BLaER1 treated with 17β-estradiol and CSF1 and Interleukin-3, amounts not matched to agents 10 nM and 100 nM (cell line): ENCODE measurements around the gene FBH1.

Experiments
- H3K27ac ChIP-seq, 11 experiments: shearing (Covaris generic); formaldehyde crosslinking; 2 replicates each; pipeline ENCODE4 v1.8.1; 2022
- H3K27me3 ChIP-seq, 11 experiments: shearing (Covaris generic); formaldehyde crosslinking; 2 replicates each; pipeline ENCODE4 v1.8.1; 2022
- H3K36me3 ChIP-seq, 11 experiments: shearing (Covaris generic); formaldehyde crosslinking; 2 replicates each; pipeline ENCODE4 v1.8.1; 2022
- H3K4me1 ChIP-seq, 10 experiments: shearing (Covaris generic); formaldehyde crosslinking; 2 replicates each; pipeline ENCODE4 v1.8.1; 2022
- H3K4me2 ChIP-seq, 11 experiments: shearing (Covaris generic); formaldehyde crosslinking; 2 replicates each; pipeline ENCODE4 v1.8.1; 2022
- H3K4me3 ChIP-seq, 10 experiments: shearing (Covaris generic); formaldehyde crosslinking; 2 replicates each; pipeline ENCODE4 v1.8.1; 2022
- H3K9ac ChIP-seq, 11 experiments: shearing (Covaris generic); formaldehyde crosslinking; 2 replicates each; pipeline ENCODE4 v1.8.1; 2022
- H3K9me3 ChIP-seq, 11 experiments: shearing (Covaris generic); formaldehyde crosslinking; replicated peaks in 1 of 11; 2 replicates each; pipeline ENCODE4 v1.8.1; 2022
- H4K20me1 ChIP-seq, 11 experiments: shearing (Covaris generic); formaldehyde crosslinking; 2 replicates each; pipeline ENCODE4 v1.8.1; 2022
- Cebpa-rat ChIP-seq, 11 experiments: shearing (Covaris generic); IDR thresholded peaks; 2 replicates each; pipeline ENCODE4 v1.8.1; 2022

FBH1 gene

GRCh38 chr10:5888351-5888750 is 1.7 kb upstream of the FBH1 start:
- peak overlapping the region in 8 of 11 experiments; percentile 75 to 91 (median 88); a peak in 14 of 22 replicates for H3K27ac ChIP-seq

GRCh38 chr10:5888843-5889623 is 1.0 kb upstream of the FBH1 start:
- H3K27ac ChIP-seq: peak overlapping the region in 10 of 11 experiments; percentile 70 to 91 (median 88); a peak in 20 of 22 replicates
- H3K27me3 ChIP-seq: no peaks in the 10 kb centered on the region
- peak overlapping the region; percentile 85 to 100 (median 98) for H3K4me2 ChIP-seq
- peak overlapping the region; percentile 70 to 99 (median 88) for H3K4me3 ChIP-seq
- peaks cover 21 to 52% (median 42%) of the 10 kb centered on the region in 11 experiments; a peak in 19 of 22 replicates for H4K20me1 ChIP-seq
- no peak for TF ChIP-seq Cebpa-rat (IDR thresholded peaks at IDR 0.05)
- H3K9ac ChIP-seq: peak overlapping the region; percentile 80 to 97 (median 91)
- H3K36me3 ChIP-seq: peaks cover 24 to 58% (median 39%) of the 10 kb centered on the region in 11 experiments; a peak in 21 of 22 replicates
- no peaks in the 10 kb centered on the region for H3K9me3 ChIP-seq
- peaks cover 32 to 47% (median 39%) of the 10 kb centered on the region in 10 experiments for H3K4me1 ChIP-seq

More at GRCh38 chr10:5888351-5888750, 1.7 kb upstream of the FBH1 start:
- H3K9me3 ChIP-seq: no peaks in the 10 kb centered on the region
- TF ChIP-seq Cebpa-rat (IDR thresholded peaks at IDR 0.05): no peak
- H3K4me1 ChIP-seq: peaks cover 32 to 47% (median 39%) of the 10 kb centered on the region in 10 experiments
- peak overlapping the region; percentile 85 to 100 (median 98) for H3K4me2 ChIP-seq
- no peaks in the 10 kb centered on the region for H3K27me3 ChIP-seq
- peaks cover 18 to 46% (median 35%) of the 10 kb centered on the region in 11 experiments; a peak in 19 of 22 replicates for H4K20me1 ChIP-seq
- peak overlapping the region; percentile 70 to 99 (median 88) for H3K4me3 ChIP-seq
- H3K9ac ChIP-seq: peak overlapping the region; percentile 80 to 97 (median 91); a peak in 21 of 22 replicates
- H3K36me3 ChIP-seq: peaks cover 25 to 58% (median 39%) of the 10 kb centered on the region in 11 experiments

DNA sequence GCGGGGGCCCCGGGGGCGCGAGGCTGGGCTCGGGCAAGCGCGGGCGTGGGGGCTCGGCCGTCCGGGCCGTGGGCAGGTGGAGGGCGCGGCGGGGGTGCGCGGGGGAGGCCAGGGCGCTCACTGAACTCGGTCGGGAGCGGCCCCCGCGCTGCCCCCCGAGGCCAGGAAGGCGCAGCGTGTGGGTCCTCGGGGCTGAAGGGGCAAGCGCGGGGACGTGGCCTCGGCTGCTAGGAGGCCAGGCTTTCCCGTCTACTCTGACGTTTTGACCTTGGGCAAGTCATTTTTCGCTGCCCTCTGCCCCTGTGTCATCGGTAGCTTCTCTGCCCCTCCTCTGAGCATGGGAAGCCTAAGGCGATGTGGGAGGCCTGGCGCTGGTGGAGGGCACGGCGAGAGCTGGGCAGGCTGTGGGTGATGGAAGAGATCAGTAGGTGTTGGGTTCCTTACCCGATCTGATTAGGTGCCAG is 441 bp downstream of the FBH1 start:
- peak overlapping the region; percentile 86 to 97 (median 94) for H3K4me2 ChIP-seq
- peaks cover 27 to 67% (median 47%) of the 10 kb centered on the region in 11 experiments; a peak in 19 of 22 replicates for H4K20me1 ChIP-seq
- H3K27me3 ChIP-seq: no peaks in the 10 kb centered on the region
- H3K36me3 ChIP-seq: peaks cover 27 to 58% (median 39%) of the 10 kb centered on the region in 11 experiments
- H3K27ac ChIP-seq: peak overlapping the region; percentile 67 to 91 (median 84)
- peak overlapping the region; percentile 80 to 97 (median 92) for H3K9ac ChIP-seq
- TF ChIP-seq Cebpa-rat (IDR thresholded peaks at IDR 0.05): no peak
- H3K4me1 ChIP-seq: peaks cover 32 to 47% (median 40%) of the 10 kb centered on the region in 10 experiments
- H3K4me3 ChIP-seq: peak overlapping the region; percentile 70 to 99 (median 88)
- no peaks in the 10 kb centered on the region for H3K9me3 ChIP-seq

- H3K9ac ChIP-seq: peak overlapping the region; percentile 80 to 97 (median 92)
- peaks cover 32 to 49% (median 44%) of the 10 kb centered on the region in 10 experiments for H3K4me1 ChIP-seq
- peaks cover 30 to 58% (median 39%) of the 10 kb centered on the region in 11 experiments for H3K36me3 ChIP-seq
- peak overlapping the region; percentile 70 to 99 (median 88) for H3K4me3 ChIP-seq
- peak overlapping the region; percentile 67 to 91 (median 84); a peak in 19 of 22 replicates for H3K27ac ChIP-seq
- peaks cover 31 to 72% (median 52%) of the 10 kb centered on the region in 11 experiments; a peak in 19 of 22 replicates for H4K20me1 ChIP-seq
- TF ChIP-seq Cebpa-rat (IDR thresholded peaks at IDR 0.05): no peak
- H3K9me3 ChIP-seq: no peaks in the 10 kb centered on the region
- no peaks in the 10 kb centered on the region for H3K27me3 ChIP-seq
- H3K4me2 ChIP-seq: peak overlapping the region; percentile 86 to 97 (median 94)
Measured at GRCh38 chr10:5891009-5891408, 966 bp downstream of the FBH1 start.

DNA sequence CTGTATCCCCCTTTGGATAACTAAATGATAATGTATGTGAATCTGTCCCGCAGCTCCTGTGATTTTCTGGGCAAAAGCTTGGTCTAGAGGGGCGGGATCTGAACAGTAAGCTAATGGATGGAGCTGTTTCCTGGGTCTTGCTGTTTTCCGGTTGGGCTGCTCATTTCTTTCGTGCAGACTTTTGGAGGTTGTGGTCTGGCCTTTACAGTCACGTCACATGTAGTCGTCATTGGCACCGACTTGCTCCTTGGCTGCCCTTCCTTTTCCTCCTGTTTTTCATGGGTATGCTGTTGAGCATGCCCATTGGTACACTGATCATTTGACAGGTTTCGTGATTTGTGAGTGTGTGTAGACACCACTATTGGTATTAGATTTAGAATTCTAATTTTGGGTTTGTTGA is 2.0 kb downstream of the FBH1 start:
- peaks cover 32 to 48% (median 42%) of the 10 kb centered on the region in 10 experiments for H3K4me1 ChIP-seq
- peaks cover 0 to 1% (median 0%) of the 10 kb centered on the region in 11 experiments; a peak in 6 of 22 replicates for H3K9me3 ChIP-seq
- H3K4me2 ChIP-seq: peak overlapping the region; percentile 86 to 97 (median 94)
- no peak for TF ChIP-seq Cebpa-rat (IDR thresholded peaks at IDR 0.05)
- peak overlapping the region in 3 of 11 experiments; percentile 9 to 93 (median 91); a peak in 4 of 22 replicates for H3K9ac ChIP-seq
- H3K27me3 ChIP-seq: no peaks in the 10 kb centered on the region
- no peak overlapping the region for H3K4me3 ChIP-seq
- H3K27ac ChIP-seq: no peak overlapping the region
- peaks cover 37 to 58% (median 43%) of the 10 kb centered on the region in 11 experiments for H3K36me3 ChIP-seq
- H4K20me1 ChIP-seq: peaks cover 31 to 82% (median 59%) of the 10 kb centered on the region in 11 experiments; a peak in 19 of 22 replicates

DNA sequence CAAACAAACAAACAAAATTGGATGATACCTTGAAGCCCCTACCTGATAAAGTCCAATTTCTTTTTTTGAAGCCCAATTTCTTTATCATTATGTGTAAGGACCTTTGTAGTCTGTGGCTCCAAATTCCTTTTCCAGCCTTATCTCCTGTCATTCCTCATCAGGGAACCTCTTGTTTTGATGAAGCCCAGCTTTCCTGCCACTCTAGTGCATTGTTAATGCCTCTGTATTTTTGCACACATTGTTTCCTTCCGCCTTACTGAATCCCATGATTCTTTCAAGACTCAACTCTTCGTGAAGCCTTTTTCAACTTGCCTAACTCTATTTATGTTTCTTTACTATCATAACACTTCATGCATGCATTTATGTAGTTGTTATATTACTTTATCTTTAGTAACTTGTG is 3.3 kb downstream of the FBH1 start:
- Histone ChIP-seq H3K4me3 (no peak overlapping the region), H3K27me3 (no peaks in the 10 kb centered on the region), H3K9ac (no peak overlapping the region), H4K20me1 (peaks cover 31 to 88% (median 61%) of the 10 kb centered on the region in 11 experiments; a peak in 19 of 22 replicates), H3K9me3 (peaks cover 6 to 14% (median 13%) of the 10 kb centered on the region in 11 experiments; a peak in 21 of 22 replicates), H3K27ac (no peak overlapping the region), H3K4me2 (no peak overlapping the region), H3K4me1 (peaks cover 23 to 37% (median 30%) of the 10 kb centered on the region in 10 experiments), H3K36me3 (peaks cover 47 to 67% (median 56%) of the 10 kb centered on the region in 11 experiments)
- TF ChIP-seq Cebpa-rat (IDR thresholded peaks at IDR 0.05): no peak

GRCh38 chr10:5894403-5894802 is 4.4 kb downstream of the FBH1 start:
- no peak overlapping the region for H3K4me2 ChIP-seq
- peaks cover 18 to 32% (median 24%) of the 10 kb centered on the region in 10 experiments for H3K4me1 ChIP-seq
- H4K20me1 ChIP-seq: peaks cover 37 to 90% (median 59%) of the 10 kb centered on the region in 11 experiments; a peak in 19 of 22 replicates
- H3K27me3 ChIP-seq: no peaks in the 10 kb centered on the region
- peaks cover 51 to 72% (median 65%) of the 10 kb centered on the region in 11 experiments for H3K36me3 ChIP-seq
- TF ChIP-seq Cebpa-rat (IDR thresholded peaks at IDR 0.05): no peak
- H3K4me3 ChIP-seq: no peak overlapping the region
- no peak overlapping the region for H3K27ac ChIP-seq
- H3K9me3 ChIP-seq: peaks cover 6 to 16% (median 14%) of the 10 kb centered on the region in 11 experiments; a peak in 21 of 22 replicates
- H3K9ac ChIP-seq: peak overlapping the region in 1 of 11 experiments; percentile 12; a peak in 1 of 22 replicates

DNA sequence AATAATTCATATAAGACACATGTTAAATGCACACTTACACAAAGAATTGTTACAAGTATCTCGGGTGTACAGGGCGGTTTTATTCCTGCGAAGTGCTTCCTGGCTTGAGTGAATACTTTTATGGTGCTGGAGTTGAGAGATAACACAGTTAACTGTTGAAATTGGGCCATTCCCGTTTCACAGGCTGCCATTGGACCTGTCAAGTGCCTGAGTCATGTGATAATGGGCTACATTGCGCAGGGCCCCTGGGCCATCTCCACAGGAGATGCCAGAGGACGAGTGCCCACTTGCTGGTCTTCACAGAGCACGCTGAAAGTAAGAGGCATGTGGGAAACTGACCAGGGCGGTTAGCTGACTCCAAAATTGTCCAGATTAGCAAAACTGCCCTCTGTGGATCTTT is 4.8 kb downstream of the FBH1 start:
- TF ChIP-seq Cebpa-rat (IDR thresholded peaks at IDR 0.05): no peak
- Histone ChIP-seq H3K9ac (no peak overlapping the region), H3K36me3 (peaks cover 52 to 72% (median 66%) of the 10 kb centered on the region in 11 experiments), H3K27me3 (no peaks in the 10 kb centered on the region), H3K27ac (no peak overlapping the region), H3K4me2 (no peak overlapping the region), H3K4me1 (peaks cover 18 to 32% (median 24%) of the 10 kb centered on the region in 10 experiments), H3K4me3 (no peak overlapping the region), H4K20me1 (peaks cover 37 to 92% (median 60%) of the 10 kb centered on the region in 11 experiments; a peak in 19 of 22 replicates), H3K9me3 (peaks cover 6 to 16% (median 14%) of the 10 kb centered on the region in 11 experiments; a peak in 21 of 22 replicates)
